GM20431 (cell line): ENCODE measurements around the gene GMDS.

Experiments
- in situ Hi-C: fragments of 300-500 bp; cut with MseI, MboI; formaldehyde crosslinking; loops from one replicate; pipeline ENCODE4 v1.15.0; 2020; ENCODE audit warnings: low sequenced_read_pairs; ENCODE audit not compliant: unreplicated experiment

GMDS gene

DNA sequence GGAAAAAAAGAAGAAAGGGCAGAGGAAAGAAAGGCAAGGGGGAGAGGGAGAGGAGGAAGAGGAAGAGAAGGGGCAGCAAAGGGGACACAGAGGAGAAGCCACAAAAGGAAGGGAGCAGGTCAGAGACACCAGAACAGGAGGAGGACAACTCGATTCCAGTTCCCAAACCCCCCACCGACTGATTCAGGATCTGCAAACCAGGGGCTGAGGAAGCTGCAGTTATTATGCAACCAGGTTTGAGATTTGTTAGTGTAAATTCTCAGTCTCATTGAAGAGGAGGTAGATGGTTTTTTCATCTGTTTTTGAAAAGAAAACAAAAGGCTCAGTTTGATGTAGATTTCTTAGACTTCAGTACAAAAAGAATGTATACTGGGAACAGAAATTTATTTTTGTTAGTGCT, 432.9 kb downstream of the GMDS start:
- in situ Hi-C loops: no loop called here

DNA sequence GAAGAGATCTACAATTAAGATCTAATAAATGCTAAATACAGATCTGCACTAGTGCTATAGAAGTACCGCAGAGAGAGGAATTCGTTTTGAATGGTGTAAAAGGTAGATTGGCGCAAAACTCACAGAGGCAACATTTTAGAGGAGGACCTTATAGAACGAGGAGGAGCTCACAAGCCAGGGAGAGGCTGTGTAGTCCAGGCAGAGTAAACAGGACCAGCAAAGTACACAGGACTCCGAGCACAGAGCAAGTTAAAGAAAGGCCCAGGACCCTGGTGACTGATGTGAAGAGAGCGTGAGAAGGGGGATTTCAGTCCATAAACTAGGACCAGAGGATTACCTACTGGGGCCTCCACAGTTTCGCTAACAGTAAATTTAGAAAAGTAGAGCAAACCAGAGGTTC, 433.4 kb downstream of the GMDS start:
- in situ Hi-C loops: no loop called here

DNA sequence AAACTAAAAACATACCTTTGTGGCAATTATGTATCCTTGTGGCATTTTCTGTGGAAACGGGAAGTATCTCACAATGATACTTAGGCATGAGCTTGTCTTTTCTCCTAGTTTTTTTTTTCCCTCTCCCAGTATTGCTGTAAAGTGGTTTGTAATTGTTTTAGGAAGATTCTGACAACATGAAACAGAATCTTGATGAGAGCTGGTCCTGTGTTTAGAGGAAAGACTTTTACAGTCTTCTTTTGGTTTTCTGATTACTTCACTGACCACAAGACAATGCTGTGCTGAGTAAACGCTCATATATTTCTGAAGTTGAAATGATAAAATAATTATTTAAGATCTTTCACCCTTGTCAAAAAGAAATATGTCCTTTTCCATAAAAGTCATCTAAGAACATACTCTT, 434.5 kb downstream of the GMDS start:
- in situ Hi-C loops: no loop called here

DNA sequence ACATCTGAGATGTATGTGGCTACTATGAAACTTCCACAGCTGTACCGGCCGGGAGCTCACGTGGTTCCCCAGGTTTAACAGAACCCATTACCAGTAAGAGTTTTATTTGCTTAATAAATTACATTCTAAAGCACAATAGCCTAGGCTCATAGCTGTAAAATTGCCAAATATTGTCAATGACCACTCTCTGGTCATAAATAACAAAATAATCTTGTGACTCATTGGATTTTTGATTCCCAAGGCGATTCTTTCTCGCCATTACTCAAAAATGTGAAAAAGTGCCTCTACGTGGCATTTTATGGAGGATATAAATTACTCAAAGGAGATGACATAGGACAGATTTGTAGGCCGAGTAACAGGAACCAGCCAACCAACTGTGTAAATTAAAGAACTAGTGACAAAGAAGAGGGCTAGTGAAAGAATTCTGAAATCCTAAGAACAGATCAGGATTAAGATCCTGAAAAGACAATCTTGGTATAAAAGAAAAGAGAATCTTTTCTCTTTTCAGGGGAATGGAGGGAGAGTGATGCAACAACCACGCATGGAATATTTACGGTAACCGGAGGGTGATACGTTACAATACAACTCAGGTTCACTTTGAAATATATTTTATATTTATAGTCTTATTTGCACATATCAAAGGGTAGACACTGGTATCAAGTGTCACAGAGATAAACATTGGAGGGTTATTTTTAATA, 436.0 kb downstream of the GMDS start:
- in situ Hi-C loops: no loop called here

DNA sequence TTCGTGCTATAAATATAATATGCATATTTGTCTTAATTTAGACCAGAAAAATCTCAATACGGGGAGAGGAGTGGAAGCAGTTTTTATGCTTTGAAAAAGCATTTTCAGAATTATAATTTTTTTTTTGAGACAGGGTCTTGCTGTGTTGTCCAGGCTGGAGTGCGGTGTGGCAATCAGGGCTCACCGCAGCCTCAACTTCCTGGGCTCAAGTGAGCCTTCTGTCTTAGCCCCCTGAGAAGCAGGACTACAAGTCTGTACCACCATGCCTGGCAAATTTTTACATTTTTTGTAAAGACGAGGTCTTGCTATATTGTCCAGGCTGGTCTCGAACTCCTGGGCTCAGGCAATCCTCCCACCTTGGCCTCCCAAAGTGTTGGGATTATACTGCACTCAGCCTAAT, 438.5 kb downstream of the GMDS start:
- in situ Hi-C loops: no loop called here

DNA sequence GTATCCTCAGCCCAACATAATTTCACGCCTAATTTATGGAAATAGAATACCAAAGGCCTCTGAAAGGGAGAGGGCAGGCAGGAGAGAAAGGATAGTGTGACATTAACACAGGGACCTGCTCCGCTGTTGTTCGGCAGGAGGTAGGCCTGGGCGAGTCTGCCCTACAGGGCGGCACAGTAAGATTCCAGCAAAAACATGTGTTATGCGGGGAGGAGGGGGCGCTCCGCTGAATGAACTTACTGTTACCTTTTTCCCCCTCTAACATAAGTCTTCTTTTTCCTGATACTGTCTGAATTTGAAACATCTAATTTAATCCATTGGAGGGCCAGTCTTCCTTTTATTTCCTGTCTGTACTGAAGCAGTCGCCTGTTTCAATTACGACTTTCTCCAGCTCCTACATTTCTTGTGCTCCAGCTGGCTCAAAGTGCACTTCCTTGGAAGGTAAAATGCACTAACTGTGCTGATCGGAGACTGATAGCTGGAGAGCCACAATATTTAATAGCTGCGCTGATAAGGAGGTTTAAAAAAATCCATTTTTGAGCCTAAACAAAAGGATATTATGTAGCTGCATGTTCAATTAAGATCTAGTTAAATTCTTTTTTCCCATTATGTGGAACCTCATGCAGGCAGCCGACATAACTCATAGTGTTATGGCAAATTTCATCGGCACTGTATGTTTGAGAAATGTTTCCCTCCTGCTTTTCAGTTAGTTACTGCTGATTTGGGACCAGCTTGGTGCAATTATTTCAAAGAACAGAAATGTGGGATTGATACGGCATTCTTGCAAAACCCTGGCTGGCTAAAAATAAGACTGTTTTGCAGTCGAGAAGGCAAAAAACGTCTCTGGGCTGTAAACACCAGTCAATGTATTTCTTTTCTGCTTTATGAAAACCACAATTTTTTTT, 442.7 kb downstream of the GMDS start:
- in situ Hi-C loops: no loop called here

DNA sequence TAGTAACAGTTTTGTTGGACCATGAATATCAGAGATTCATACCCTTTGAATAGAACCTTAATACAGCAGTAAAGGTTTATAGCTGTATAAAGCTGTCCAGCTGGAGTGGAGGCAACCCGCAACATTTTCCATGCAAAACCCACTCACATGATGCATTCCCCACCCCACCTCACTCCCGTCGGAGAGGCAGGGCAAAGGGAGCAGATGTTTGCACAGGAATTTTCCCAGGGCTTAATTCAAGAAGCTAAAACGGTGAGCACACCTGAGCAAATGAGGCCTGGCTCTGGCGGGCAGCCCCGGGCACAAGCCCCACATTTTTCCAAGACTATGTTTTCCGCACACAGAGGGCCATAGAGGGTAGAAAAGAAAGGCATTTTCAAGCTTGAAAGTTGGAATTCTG, 444.0 kb downstream of the GMDS start:
- in situ Hi-C loops: no loop called here

DNA sequence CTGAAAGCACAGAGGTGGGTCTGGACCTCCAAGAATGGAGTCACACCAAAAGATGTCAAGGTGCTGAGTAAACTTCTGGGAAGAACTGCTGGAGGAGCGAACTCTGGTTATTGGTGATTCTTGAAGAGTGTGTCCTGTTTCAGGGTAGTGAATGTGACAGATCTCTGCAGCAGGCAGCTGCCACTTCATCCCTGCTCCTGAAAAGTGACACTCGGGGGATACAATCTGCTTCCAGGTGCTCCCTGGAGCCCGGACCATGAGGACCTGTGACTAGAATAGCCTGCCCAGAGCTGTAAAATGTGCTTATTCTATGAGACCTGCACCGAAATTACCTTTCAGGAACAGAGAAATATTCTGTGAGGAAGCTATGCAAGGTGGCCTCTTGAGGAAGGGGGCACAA, 444.6 kb downstream of the GMDS start:
- in situ Hi-C loops: no loop called here

DNA sequence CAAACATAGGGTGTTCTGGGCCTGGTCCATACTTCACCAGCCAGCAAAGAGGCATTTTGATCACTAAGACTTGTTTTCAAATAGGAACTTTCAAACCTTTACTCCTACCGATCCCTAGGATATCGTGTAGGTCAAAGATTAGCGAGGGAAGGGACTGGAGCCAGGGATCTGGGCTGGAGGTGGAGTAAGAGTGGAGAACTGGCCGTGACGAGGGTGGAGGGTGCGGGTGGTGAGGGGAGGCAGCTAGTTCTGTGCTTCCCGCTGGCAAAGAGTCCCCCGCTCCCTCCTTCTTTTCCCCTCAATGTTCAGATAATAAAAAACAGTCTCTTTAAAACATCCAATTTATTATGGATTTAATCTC, 446.5 kb downstream of the GMDS start:
- in situ Hi-C loops: no loop called here

DNA sequence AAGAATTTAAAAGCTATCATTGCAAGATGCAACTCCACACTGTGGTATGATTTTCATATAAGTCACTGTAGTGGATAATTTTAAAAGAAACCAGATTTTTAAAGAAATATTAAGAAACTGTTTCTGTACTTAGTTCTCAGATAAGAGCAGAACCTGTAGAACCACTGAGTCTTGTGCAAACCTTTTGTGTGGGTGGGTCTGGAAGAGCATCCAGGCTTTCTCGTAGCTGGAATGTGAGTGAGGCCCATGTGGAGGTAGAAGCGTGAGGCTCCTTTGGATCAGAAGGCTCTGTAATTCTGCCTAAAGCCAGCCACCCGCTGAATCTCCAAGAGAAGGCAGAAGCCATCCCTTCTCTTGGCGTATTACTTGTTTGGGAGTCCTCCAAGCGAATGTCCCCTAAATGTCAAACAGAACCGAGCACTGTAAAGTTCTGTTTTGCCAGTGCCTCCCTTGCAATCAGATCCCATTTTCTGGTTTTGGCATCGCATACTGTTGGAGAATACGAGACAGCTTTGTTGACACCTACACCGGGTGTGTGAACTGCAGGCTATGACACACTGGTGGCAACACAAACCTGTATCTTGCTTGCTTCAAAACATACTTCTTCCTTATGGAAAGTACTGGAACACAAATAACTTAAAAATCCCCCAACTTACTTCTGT, 447.0 kb downstream of the GMDS start:
- in situ Hi-C loops: no loop called here

DNA sequence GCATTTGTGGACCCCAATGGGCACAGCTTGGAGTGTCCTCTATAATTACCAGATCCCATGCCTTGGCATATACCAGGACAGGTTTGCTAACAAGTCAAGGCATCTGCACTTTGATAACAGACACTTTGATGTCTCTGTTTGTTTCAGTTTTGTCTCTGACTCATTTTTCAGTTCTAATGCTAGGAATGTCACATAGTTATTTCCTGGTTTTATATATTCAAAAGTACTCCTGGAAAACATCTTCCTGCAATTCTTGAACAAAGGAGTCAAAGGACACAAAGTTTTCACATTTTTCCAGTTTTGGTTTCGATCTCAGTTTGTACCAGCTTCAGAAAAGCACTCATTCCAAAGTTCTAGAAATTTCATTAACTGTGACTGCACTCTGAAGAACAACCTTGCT, 447.6 kb downstream of the GMDS start:
- in situ Hi-C loops: no loop called here

DNA sequence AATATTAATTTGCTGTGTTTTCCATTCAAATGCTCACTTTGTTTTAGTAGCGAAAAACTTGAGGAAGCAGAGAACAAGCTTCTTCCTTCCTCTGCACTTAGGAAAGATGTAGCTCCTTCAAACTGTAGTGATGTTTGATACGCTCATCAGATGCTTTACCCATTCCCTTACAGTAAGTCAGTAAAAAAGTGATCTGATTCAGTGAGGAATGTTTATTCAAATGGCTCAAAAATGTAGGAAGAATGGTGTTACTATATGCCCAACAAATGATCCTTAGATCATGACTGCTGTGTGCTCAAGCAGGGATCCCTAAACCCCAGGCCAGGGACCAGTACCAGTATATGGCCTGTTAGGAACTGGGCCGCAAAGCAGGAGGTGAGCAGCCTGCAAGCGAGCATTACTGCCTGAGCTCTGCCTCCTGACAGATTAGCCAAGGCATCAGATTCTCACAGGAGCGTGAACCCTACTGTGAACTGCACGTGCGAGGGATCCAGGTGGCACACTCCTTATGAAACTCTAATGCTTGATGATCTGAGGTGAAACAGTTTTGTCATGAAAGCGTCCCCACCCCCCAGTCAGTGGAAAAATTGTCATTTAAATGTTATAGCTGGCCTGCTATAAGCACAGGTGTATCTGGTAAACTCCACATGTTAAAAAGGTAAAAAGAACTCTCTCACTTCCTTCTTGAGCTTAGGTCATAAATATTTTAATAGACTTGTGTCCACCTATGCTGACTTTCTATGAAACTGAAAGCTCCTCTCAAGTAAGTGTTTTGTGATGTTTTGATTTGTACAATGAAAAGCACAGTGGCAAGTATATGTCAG, 448.5 kb downstream of the GMDS start:
- in situ Hi-C loops: no loop called here

DNA sequence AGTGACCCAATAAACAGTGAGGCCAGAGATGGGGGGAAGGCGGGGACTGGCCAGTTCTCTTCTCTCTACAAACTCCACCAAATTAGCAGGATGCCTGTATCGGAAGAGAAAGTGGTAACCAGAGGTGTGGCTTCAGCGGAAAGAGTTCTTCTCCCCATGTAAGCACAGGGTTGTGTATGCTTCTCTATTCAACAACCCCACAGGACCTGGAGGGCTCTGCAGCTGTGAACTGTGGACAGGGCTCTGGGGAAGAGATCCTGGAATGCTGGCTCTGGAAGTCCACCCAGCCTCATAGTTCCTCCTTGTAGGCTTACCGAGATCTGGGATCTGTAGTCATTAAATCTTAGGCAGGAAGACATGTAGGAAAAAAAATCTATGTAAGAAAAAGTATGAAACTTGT, 449.5 kb downstream of the GMDS start:
- in situ Hi-C loops: no loop called here

DNA sequence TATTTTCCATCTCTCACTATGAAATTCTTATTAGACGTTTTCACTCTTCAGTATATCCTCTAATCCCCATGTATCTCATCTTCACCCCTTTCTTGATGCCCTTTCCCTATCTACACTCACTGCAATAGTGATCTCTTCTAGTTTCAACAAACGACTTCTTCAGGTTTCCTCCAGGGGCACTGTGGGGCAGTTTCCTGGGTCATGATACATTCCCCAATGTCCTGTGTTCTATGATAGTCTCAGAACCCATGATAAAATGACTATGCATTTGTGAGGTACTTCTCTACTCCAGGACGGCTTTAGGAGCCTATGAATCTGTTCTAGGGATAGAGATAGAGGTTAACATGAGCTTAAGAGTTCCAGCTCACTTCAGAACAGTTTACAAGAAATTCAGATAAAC, 452.4 kb downstream of the GMDS start:
- in situ Hi-C loops: no loop called here

DNA sequence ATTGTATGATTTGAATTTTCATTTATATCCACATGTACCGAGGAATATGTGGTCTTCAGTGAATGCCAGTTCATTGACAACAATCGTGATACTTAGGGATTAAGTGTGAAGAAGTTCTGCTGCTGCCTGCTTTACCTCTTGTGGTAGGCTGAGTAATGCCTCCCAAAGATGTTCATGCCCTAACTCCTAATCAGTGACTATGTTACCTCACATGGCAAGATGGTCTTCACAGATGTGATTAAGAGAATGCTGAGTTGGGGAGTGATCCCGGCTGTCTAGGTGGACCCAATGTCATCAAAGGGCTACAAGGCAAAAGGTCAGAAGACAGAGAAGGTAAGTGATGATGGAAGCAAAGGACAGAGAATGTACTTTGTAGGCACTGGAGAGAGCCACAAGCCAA, 454.7 kb downstream of the GMDS start:
- in situ Hi-C loops: no loop called here

DNA sequence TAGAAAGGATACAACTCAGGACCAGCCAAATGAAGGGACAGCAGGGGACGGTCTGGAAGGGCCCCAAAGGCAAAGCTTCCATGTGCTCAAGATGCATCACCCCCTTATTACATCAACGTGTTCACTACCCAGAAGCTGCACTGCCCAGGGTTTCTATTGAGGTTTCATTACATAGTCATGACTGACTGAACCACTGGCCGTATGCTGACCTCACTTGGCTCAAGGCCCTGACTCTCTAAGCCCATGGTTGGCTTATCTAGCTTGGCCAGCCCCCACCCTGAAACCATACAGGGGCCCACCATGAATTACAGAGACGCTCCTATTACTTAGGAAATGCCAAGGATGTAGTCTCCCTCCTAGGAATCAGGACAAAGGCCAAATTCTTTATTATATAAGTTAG, 456.3 kb downstream of the GMDS start:
- in situ Hi-C loops: no loop called here

DNA sequence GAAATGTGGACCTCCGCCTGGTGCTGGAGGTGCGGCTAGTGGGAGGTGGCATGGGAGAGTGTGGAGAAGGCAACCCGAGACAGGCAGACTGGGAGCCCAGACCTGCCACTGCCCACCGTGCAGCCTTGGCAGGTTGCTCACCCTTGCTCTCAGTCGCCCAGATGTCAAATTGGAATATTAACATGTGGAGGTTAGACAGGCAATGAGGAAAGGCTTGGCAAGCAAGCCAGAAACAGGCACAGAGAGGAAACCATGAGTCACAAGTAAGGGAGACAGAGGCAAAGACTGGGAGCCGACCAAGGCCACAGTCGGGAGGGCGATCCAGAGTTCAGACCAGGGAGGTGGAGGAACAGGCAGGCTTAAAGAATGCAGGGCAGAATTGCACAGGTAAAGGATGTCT, 457.5 kb downstream of the GMDS start:
- in situ Hi-C loops: no loop called here

DNA sequence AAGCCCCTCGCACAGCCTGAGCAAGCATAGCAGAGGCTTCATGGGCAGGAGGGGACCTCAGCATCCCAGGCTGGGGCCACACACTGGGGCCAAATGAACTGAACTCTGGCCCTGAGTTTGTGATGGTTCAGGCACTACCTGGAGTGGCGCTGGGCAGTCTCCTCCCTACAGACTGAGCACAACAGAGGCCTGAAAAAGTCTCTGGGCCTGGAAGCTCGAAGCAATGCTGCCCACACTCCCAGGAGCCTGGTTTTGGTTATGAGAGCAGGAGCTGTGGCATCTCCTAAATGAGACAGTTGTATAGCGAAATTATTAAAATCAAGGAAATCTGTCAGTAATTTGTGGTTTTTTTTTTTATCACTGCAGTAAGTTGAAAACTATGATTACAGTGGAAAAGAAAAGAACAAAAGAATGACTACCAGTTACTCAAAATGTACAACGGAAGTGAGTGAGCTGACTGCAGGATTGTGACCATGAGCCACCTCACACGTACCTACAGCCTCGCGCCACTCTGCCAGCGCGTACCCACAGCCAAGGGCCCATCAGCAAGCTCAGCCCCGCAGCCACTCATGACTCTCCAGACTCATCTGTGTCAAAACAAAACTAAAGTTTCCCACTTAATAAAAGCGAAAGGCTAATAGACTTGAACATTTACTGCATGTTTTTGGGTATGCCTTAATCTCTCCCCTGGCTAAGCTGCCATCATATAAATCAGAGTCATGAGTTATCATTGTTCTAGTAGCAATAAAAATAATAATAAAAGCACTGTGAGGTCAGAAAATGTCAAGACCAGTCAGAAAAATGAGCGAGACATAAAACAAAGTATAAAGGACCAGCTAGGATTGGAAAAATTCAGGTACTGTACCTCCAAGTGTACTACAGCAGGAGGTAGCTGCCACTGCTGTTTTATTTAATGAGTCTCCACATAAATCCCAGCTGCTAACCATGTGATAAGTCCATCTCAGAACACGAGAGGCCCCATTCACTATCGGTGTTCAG, 458.7 kb downstream of the GMDS start:
- in situ Hi-C loops: no loop called here

DNA sequence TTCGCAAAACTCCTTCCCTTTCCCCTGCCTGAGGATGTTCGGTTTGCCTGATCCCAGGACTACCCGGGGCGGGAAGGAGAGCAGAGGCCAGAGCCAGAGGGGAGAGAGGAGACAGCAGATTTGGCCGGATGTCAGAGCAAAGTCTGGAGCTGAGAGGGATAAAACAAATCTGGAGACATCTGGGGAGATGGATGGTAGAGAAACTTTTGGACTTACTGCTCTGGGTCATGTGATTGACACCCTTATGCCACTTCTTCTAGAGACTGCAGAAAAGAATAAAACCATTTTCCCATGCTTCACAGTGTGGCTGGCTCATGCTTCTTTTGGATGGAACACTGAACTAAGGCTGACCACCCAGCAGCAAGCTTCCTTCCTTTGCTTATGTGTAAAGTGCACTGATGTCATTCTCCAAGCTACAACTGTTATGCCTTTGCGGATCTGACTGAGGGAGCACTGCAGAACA, 461.0 kb downstream of the GMDS start:
- in situ Hi-C loops: no loop called here
